HCT116 (cell line): ENCODE measurements around the gene AFAP1L2.

Experiments used
- CEBPB ChIP-seq: IDR thresholded peaks from 2 replicates; pipeline ENCODE4 v1.6.1; 2012; ENCODE audit warnings: low read depth
- EGR1 ChIP-seq: IDR thresholded peaks from 2 replicates; pipeline ENCODE4 v1.6.1; 2012; ENCODE audit warnings: low read depth
- EZH2 ChIP-seq: fragments of 200-600 bp; sonication (generic); IDR thresholded peaks from 2 replicates; pipeline ENCODE4 v1.6.1; 2017; ENCODE audit warnings: antibody characterized with exemption, mixed run types
- EZH2phosphoT487 ChIP-seq: fragments of 200-600 bp; IDR thresholded peaks from 2 replicates; pipeline ENCODE4 v1.6.1; 2018; ENCODE audit warnings: antibody characterized with exemption, borderline replicate concordance
- POLR2A ChIP-seq: IDR thresholded peaks from 2 replicates; pipeline ENCODE4 v1.7.0; 2011; ENCODE audit warnings: borderline replicate concordance; ENCODE audit not compliant: insufficient read depth, insufficient read length; ENCODE audit errors: extremely low read depth
- RAD21 ChIP-seq: IDR thresholded peaks from 2 replicates; pipeline ENCODE4 v1.6.1; 2012; ENCODE audit warnings: low read depth, mild to moderate bottlenecking
- SIN3A ChIP-seq: IDR thresholded peaks from 2 replicates; pipeline ENCODE4 v1.6.1; 2012; ENCODE audit warnings: low read depth
- YY1 ChIP-seq: IDR thresholded peaks from 2 replicates; pipeline ENCODE4 v1.6.1; 2011; ENCODE audit warnings: low read length, low read depth, moderate library complexity, mild to moderate bottlenecking; ENCODE audit not compliant: insufficient replicate concordance; ENCODE audit errors: extremely low read depth
- TF ChIP-seq, protein P1 (sequence below), 3 experiments: fragments of 200-600 bp in 1 of 3; sonication (generic) in 1 of 3; IDR thresholded peaks in 2 of 3; conservative IDR thresholded peaks in 1 of 3; 2 replicates each; pipeline ENCODE4 v1.5.1; 2012 to 2017; ENCODE audit warnings: low read depth in 2 of 3, low read length in 2 of 3, antibody characterized with exemption in 1 of 3, borderline replicate concordance in 1 of 3, control low read depth in 1 of 3, mild to moderate bottlenecking in 1 of 3, mixed read lengths in 1 of 3, mixed run types in 1 of 3, moderate library complexity in 1 of 3; ENCODE audit not compliant: insufficient read depth in 1 of 3
- TF ChIP-seq, protein P2 (sequence below): IDR thresholded peaks from 2 replicates; pipeline ENCODE4 v1.6.1; 2012
- TF ChIP-seq, protein P3 (sequence below): IDR thresholded peaks from 2 replicates; pipeline ENCODE4 v1.6.1; 2012; ENCODE audit warnings: low read depth
- TF ChIP-seq, protein P4 (sequence below): IDR thresholded peaks from 2 replicates; pipeline ENCODE4 v1.6.1; 2012

DNA sequence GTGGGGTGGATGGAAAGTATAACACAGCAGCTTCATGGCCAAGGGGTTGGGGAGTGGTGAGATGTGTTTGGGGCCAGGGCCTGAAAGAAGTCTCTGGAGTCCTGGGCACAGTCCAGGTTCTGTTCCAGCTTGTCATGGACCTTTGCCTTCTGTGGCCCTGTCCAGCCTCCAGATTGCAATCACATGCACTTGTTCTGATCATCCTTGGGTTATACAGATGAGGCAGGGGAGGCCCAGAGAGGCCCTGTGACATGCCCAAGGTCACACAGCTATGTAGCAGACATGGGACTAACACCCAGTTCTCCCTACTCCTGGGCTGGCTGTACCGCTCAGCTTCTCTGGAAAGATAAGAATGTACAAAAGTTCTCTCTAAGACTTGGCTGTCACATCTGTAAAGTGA, 153.6 kb downstream of the AFAP1L2 start:
- no peak for TF ChIP-seq EZH2phosphoT487
- TF ChIP-seq, protein P1, sequence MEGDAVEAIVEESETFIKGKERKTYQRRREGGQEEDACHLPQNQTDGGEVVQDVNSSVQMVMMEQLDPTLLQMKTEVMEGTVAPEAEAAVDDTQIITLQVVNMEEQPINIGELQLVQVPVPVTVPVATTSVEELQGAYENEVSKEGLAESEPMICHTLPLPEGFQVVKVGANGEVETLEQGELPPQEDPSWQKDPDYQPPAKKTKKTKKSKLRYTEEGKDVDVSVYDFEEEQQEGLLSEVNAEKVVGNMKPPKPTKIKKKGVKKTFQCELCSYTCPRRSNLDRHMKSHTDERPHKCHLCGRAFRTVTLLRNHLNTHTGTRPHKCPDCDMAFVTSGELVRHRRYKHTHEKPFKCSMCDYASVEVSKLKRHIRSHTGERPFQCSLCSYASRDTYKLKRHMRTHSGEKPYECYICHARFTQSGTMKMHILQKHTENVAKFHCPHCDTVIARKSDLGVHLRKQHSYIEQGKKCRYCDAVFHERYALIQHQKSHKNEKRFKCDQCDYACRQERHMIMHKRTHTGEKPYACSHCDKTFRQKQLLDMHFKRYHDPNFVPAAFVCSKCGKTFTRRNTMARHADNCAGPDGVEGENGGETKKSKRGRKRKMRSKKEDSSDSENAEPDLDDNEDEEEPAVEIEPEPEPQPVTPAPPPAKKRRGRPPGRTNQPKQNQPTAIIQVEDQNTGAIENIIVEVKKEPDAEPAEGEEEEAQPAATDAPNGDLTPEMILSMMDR (IDR thresholded peaks at IDR 0.05 in 2 of 3, conservative IDR thresholded peaks at IDR 0.05 in 1 of 3; ENCODE audit: borderline replicate concordance in 1 of 3, insufficient read depth in 1 of 3, low read depth in 2 of 3, low read length in 2 of 3), result no peak
- TF ChIP-seq CEBPB, result no peak
- TF ChIP-seq RAD21, result no peak
- TF ChIP-seq POLR2A, result no peak
- TF ChIP-seq EZH2, result no peak
- TF ChIP-seq, protein P2, sequence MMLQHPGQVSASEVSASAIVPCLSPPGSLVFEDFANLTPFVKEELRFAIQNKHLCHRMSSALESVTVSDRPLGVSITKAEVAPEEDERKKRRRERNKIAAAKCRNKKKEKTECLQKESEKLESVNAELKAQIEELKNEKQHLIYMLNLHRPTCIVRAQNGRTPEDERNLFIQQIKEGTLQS, result no peak
- TF ChIP-seq EGR1, result no peak
- TF ChIP-seq YY1, result no peak
- TF ChIP-seq, protein P3, sequence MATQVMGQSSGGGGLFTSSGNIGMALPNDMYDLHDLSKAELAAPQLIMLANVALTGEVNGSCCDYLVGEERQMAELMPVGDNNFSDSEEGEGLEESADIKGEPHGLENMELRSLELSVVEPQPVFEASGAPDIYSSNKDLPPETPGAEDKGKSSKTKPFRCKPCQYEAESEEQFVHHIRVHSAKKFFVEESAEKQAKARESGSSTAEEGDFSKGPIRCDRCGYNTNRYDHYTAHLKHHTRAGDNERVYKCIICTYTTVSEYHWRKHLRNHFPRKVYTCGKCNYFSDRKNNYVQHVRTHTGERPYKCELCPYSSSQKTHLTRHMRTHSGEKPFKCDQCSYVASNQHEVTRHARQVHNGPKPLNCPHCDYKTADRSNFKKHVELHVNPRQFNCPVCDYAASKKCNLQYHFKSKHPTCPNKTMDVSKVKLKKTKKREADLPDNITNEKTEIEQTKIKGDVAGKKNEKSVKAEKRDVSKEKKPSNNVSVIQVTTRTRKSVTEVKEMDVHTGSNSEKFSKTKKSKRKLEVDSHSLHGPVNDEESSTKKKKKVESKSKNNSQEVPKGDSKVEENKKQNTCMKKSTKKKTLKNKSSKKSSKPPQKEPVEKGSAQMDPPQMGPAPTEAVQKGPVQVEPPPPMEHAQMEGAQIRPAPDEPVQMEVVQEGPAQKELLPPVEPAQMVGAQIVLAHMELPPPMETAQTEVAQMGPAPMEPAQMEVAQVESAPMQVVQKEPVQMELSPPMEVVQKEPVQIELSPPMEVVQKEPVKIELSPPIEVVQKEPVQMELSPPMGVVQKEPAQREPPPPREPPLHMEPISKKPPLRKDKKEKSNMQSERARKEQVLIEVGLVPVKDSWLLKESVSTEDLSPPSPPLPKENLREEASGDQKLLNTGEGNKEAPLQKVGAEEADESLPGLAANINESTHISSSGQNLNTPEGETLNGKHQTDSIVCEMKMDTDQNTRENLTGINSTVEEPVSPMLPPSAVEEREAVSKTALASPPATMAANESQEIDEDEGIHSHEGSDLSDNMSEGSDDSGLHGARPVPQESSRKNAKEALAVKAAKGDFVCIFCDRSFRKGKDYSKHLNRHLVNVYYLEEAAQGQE, result no peak
- TF ChIP-seq, protein P4, sequence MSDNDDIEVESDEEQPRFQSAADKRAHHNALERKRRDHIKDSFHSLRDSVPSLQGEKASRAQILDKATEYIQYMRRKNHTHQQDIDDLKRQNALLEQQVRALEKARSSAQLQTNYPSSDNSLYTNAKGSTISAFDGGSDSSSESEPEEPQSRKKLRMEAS, result no peak
- no peak for TF ChIP-seq SIN3A
